Renal cortex interstitium (tissue), 11 donors: ENCODE data around the gene KRTAP5-7. TPM values are rescaled to one million over a fixed set of nuclear protein-coding genes. Genes with fewer than 3 reads are reported as not detected.
"Not testable (repeated sequence)": the region's sequence is repeated elsewhere in the genome, so short reads cannot be mapped to it uniquely, and the experiment has no call there.

Experiments used
- DNase-seq, 11 donors: peaks; one replicate each; pipeline ENCODE4 v3.0.0-alpha.2; 2013; ENCODE audit warnings: low read depth in 9 of 11, low spot score in 4 of 11; ENCODE audit errors: extremely low read depth in 1 of 11
- polyA plus RNA-seq, 3 donors: library from polyadenylated mRNA; unstranded; fragments of 120-200 nt; gene quantifications; one replicate each; pipeline ENCODE4 v1.2.1, GENCODE V29; 2013; ENCODE audit not compliant: insufficient read length in 3 of 3

Gene KRTAP5-7
- polyA plus RNA-seq, 3 donors = 0.07 to 0.32 TPM; not detected in 1

DNA sequence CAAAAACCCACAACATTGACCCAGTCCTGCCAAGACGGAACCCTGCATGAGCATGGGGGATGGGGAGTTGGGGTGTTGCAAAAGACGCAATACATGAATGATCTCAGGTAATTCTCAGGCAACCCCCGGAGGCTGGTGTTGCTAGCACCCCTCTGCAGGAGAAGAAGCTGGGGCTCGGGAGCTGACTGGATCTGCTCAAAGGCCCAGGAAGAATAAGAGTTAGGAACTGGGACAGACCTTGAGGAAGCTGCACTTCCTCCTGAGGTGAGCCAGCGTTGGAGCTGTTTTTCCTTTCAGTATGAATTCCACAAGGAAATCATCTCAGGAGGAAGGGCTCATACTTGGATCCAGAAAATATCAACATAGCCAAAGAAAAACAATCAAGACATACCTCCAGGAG is 21.1 kb downstream of the KRTAP5-7 start, which contains the start of gene KRTAP5-9:
KRTAP5-9 (plus strand) TSS at position 301 of the 400 bp plus-strand sequence. CDS start 238 bp downstream, outside the sequence.
- DNase-seq = no peak

DNA sequence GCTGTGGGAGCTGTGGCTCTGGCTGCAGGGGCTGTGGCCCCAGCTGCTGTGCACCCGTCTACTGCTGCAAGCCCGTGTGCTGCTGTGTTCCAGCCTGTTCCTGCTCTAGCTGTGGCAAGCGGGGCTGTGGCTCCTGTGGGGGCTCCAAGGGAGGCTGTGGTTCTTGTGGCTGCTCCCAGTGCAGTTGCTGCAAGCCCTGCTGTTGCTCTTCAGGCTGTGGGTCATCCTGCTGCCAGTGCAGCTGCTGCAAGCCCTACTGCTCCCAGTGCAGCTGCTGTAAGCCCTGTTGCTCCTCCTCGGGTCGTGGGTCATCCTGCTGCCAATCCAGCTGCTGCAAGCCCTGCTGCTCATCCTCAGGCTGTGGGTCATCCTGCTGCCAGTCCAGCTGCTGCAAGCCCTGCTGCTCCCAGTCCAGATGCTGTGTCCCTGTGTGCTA is 21.7 kb downstream of the KRTAP5-7 start:
- no peak for DNase-seq

DNA sequence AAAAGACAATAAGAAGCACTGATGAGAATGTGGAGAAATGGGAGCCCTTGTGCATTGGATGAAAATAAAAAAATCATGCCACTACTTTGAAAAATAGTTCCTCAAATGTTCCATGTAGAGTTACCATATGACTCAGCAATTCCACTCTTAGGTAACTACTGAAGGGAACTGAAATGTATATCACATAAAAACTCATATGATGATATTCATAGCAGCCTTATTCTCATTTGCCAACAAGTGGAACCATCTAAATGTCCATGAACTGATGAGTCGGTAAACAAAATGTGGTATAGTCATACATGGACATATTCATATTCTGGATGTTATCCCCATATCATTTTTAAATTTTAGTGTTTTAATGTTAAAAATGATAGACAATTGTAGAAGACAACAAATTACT is 24.6 kb downstream of the KRTAP5-7 start:
- DNase-seq = no peak

DNA sequence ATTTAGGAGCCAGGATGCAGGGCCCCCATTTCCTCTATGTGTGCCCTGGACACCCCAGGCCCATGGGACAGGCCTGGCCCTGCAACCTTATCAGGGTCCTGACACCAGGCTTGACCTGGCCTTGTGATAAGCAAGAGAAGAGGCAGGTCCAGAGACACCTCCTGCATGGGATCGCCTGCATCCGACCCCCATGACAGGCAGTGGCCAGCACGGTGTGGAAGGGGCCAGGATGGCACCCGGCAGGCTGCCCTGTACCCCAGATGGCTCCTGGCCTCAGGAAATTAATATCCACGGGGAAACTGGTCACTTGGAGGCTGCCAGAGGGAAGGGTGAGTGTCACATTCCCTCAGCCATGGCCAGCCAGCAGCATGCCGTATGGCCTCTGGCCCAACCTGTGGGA is 27.9 kb downstream of the KRTAP5-7 start:
- no peak for DNase-seq

DNA sequence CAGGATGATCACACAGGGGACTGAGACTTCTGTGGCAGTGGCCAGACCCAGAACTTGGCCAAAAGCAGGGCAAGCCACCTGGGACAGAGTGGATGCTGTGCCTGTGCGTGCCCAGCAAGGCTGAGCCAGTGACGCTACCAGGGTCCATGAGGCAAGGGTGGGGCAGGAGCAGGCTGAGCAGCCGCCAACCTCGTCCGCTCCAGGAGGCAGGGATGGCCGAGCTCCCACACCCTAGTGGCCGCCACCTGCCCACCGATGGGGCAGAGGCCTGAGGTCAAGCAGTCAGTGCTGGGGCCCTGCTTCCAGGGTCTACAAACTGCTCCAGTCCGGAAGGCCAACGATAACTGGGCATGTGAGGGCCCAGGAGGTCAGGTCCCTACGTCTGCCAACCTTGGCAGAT is 28.4 kb downstream of the KRTAP5-7 start:
- no peak for DNase-seq

DNA sequence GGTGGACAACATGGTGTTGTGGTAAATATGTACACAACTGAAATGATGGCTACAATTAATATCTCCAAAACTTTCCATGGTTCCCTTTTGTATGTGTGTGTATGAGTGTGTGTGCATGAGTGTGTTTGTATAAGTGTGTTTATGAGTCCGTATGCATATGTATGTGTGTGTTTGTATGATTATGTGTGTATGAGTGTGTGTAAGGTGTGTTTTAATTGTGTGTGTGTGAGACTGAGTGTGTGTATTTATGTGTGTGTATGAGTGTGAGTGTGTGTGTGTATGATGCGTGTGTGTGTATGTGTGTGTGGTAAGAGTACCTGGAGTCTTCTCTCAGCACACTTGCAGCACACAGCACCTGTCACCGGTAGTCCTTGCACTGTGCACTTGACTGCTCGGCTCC is 29.0 kb downstream of the KRTAP5-7 start:
- no peak for DNase-seq

DNA sequence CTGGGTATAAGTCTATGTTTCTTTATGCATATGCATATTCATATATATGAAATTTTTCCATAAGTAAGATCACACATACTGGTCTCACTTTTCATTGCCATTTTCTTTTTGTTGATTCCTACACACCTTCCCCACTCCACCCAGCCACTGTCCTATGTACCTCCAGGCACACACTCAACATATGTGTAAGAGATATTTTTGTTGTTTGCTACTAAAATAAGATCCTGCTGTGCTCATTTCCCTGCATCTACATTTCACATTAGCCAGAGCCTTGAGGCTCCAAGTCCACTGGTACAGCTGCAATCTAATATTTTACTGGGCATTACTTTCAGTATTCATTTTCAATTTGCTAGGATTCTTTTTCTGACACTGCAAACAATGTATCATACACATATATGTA is 30.2 kb downstream of the KRTAP5-7 start:
- DNase-seq = no peak

DNA sequence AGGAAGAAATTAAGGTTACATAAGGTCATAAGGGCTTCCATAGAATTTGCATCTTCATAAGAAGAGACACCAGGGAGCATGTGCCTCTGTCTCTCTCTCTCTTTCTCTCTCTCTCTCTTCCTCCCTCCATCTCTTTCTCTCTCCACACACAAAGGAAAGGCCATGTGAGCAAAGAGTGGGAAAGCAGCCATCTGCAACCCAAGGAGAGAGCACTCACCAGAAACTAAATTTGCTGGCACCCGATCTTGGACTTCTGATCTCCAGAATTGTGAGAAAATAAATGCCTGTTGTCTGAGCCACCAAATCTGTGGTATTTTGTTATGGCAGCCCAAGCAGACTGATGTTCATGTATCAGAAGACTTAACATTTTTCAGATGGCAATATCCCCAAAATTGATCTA is 31.9 kb downstream of the KRTAP5-7 start:
- DNase-seq = no peak

DNA sequence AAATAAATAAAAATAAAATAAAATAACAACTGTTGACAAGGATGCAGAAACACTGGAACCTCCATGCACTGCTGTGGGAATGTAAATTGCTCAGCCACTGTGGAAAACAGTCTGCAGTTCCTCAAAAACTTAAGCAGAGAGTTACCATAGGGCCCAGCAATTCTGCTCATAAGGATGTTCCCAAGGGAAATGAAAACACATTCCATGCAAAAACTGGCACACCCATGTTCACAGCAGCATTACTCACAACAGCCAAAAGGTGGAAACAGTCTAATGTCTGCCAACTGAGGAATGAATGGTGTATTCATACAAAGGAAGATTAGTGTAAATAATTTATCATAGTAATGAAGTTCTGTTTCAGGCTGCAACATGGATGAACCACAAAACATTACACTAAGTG is 35.1 kb downstream of the KRTAP5-7 start:
- no peak for DNase-seq

DNA sequence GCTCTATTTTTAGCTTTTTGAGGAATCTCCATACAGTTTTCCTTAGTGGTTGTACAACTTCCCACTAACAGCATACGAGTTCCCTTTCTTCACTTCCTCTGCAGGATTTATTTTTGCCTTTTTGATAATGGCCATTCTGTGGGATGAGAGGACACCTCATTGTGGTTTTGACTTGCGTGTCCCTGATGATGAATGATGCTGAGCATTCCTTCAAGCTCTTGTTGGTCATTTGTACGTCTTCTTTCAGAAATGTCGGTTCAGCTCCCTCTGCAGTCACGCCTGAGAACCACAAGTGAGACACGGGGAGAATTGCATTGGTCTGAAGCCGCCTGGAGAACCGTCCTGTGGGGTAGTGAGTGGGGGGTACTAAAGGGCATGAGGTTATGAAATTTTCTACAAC is 36.3 kb downstream of the KRTAP5-7 start:
- no peak for DNase-seq

DNA sequence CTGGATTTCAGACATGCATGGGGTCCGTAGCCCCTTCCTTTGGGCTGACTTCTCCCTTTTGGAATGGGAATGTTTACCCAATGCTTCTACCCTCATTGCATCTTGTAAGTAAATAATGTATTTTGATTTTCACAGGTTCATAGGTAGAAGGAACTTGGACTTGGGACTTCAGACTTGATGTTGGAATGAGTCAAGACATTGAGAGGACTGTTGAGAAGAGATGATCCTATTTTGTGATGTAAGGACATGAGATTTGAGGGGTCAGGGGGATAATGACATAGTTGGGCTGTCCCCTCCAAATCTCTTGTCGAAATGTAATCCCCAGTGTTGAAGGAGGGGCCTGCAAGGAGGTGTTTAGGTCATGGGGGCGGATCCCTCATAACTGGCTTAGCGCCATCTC is 37.4 kb downstream of the KRTAP5-7 start:
- no peak for DNase-seq

DNA sequence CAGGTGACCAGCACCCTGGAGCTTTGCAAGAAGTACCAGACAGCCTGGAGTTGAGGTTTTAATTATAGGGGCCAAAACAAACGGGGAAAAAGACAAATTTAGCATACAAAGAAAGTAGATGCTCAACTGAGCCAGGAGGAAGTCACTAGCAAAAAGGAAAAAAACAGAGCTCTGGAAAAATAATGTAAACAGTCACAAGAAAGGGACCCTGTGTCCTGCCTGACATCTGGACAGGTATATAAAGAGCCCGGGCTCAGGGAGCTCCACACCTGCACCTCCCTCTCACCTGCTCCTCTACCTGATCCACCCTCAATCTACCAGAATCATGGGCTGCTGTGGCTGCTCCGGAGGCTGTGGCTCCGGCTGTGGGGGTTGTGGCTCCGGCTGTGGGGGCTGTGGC is 38.2 kb downstream of the KRTAP5-7 start, which contains the start of gene KRTAP5-10:
KRTAP5-10 (plus strand) TSS at position 301 of the 400 bp plus-strand sequence; CDS start at position 326, 25 bp downstream.
- DNase-seq = no peak

DNA sequence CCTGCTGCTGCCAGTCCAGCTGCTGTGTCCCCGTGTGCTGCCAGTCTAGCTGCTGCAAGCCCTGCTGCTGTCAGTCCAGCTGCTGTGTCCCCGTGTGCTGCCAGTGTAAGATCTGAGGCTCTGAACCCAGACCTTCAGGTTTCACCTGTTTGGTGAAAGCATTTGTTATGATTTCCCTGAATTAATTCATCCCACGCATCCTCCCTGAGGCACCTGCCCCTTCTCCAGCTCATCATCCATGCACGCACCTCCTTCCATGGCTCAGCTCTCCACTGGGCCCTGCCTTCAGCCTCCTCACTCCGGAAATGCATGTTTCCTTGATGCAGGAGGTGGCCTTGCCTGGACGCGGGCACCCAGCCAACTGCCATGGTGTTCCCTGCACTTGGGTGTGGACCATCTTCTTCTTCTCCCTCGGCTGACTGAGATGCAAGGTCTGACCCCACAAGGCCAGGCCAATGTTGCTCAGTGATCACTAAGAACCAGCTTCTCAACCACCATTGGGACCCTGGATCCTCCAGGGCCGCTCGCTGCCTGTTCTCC is 39.1 kb downstream of the KRTAP5-7 start:
- no peak for DNase-seq

DNA sequence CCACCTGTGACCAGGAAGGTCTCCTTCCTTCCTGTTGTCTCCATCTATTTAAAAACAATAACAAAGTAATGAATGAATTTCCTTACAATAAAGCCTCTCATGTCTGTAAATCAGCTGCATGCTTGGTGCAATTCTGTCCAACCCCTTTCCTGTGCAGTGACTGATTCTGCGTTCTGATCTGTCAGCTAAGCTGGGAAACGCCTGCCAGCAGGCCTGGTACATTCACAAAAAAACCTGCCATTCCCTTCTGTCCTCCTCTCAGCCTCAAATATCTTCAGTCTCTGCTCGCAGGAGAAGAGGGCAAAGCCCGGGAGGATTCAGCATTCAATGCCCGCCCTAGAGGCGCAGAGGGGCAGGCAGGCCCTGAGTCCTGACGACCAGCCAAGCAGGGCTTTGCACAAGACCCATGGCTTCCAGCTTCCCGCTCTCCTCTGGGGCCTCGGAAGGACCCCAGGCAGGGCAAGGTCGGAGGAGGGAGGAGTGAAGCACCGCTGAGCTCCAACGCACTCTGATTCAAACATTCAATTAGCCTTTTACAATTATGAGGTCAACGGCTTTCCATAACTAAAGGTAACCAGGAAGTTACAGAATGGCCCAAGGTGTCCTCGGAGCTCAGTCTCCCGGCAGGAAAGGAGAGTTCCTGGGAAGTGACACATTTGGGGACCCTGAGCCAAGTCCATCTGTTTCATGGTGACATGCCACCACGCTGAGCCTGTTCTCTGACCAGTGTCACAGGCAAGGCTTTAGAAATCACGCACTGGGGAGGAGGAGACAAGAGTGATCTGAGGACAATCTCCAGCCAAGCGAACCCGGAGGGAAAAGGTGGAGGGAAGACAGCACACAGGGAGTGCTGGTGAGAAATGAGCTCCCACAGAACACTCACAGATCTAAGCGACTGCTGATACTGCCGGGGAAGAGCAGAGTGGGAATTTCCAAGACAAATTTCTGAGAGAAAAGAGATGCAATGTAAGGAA is 39.8 kb downstream of the KRTAP5-7 start:
- DNase-seq = not testable (repeated sequence)

DNA sequence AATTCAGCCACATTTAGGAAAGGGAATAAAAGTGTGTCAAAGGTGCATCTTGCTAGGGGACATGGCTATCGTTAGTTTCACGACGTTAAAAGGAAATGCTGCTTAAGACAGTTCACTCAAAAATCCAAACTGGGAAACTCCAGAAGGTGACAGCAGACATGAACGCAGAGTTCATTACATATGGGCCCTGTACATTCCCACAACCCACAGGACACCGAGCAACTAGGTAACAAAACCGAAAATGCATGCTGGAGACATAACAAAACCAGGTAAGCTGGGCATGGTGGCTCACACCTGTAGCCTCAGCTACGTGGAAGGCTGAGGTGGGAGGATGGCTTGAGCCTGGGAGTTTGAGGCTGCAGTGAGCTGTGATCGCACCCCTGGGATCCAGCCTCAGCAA is 40.6 kb downstream of the KRTAP5-7 start:
- not testable (repeated sequence) for DNase-seq

DNA sequence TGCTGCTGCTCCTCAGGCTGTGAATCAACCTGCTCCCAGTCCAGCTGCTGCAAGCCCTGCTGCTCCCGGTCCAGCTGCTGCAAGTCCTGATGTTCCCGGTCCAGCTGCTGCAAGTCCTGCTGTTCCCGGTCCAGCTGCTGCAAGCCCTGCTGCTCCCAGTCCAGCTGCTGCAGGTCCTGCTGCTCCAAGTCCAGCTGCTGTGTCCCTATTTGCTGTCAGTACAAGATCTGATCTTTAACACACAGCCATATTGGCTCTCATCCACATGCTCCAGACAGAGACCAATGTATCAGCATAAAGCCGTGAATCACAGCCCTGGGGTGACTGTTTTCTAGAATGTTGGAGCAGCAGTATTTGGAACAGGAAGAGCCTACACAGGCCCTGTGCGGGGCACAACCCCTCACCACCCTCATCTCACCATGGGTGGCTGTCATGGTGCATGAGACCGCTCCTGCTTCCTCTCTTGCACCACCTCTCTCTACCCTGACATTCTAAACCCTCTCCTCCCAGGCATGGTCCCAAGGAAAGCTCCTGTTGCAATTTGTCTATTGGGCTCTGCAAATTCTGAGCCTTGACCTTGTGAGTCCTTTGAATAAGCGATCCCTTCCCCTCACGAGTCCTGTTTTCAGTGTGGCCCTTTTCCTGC is 41.8 kb downstream of the KRTAP5-7 start:
- peak in 4 of 11 donors; percentile 24 to 42 (median 33) for DNase-seq

DNA sequence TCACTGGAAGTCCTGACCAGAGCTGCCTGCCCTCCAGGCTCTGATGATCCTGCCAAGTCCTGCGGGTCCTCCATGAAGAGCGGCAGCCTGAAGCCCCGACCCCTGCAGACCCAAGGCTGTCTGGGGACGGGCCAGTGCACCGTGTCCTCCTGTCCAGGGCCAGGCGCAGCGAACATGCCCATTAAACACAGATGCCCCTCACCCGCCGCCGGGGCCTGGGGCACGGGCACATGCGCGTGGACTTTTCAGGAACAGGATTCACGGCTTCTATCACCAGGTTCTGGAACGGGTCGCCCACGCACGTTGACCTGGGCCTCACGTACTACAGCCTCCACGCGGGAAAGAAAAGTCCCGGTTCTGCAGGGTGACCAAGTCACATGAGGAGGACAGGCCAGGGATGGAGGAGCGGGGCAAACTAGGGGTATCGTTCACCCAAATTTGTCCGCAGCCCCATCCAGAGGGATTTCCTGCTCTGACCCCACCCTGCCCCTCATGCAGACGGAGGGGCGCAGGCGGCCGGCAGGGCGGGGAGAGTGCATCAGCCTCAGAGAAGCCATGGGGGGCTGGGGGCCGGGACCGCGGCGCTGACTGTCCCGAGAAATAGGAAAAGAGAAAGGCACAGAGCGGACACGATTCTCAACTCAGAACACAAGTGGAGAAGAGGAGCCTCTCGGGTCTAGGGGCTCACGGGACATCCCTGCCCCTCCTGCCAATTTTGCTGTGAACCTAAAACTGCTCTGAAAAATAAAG is 44.2 kb downstream of the KRTAP5-7 start:
- DNase-seq = not testable (repeated sequence)

DNA sequence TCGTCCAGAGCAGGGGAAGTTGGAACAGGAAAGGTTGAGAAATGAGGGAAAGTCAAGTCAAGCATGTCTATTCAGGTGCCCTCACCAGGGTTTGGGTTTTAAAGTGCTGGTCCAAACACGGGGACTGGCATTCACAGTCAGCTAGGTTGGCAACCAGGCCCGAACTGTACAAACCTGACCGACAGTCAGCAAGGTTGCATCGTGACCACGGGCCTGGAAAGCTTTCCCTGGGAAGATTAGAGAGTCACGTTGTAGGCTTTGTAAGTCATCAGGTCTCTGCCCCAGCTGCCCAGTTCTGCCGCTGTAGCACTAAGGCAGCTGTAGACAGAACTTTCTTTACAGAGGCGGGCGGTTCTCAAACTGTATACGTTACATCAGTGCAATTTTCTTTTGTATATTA is 45.7 kb downstream of the KRTAP5-7 start:
- no peak for DNase-seq

DNA sequence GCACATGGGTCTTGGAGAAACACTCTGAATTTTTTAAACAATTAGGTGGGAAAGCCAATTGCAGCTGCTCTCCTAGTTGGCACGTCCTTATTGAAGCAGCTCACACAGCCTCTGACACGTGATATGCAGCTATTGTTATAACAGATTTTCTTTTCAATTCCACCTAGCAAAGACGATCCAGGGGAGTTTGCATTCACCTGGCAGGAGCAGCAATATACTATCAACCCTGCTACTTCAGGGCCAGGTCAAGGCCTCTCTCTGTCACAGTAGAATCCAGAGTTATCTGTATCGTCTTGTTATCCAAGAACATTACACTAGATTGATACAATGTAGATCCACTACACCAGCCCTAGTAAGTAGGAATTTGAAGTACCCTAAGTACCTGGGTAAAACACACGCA is 47.4 kb downstream of the KRTAP5-7 start:
- no peak for DNase-seq
